GM12878 (cell line): Measurements from ENCODE around the gene C22orf15. TPM values are rescaled to one million over a fixed set of nuclear protein-coding genes. Genes with fewer than 3 reads are reported as not detected.

ENCODE experiments used
- BACH1 ChIP-seq: fragments of 450-650 bp; IDR thresholded peaks from 2 replicates; pipeline ENCODE4 v1.6.1; 2017; ENCODE audit warnings: mild to moderate bottlenecking, borderline replicate concordance
- CHD4 ChIP-seq: fragments of 200-600 bp; sonication (generic); IDR thresholded peaks from 2 replicates; pipeline ENCODE4 v1.6.1; 2016; ENCODE audit warnings: mild to moderate bottlenecking
- DPF2 ChIP-seq: fragments of 450-650 bp; IDR thresholded peaks from 2 replicates; pipeline ENCODE4 v1.6.1; 2017; ENCODE audit warnings: mild to moderate bottlenecking
- GATAD2B ChIP-seq: fragments of 450-650 bp; conservative IDR thresholded peaks from 2 replicates; pipeline ENCODE4 v1.6.1; 2017; ENCODE audit warnings: low read depth, mild to moderate bottlenecking, moderate library complexity
- KDM1A ChIP-seq: fragments of 200-600 bp; sonication (generic); IDR thresholded peaks from 2 replicates; pipeline ENCODE4 v1.6.1; 2016; ENCODE audit warnings: borderline replicate concordance
- PAX5 ChIP-seq: IDR thresholded peaks from 2 replicates; pipeline ENCODE4 v1.6.1; 2011; ENCODE audit warnings: low read depth, low read length, borderline replicate concordance
- RCOR1 ChIP-seq: conservative IDR thresholded peaks from 2 replicates; pipeline ENCODE4 v1.6.1; 2012; ENCODE audit warnings: low read depth, low read length, improper control_type of control experiment
- RFX5 ChIP-seq: IDR thresholded peaks from 2 replicates; pipeline ENCODE4 v1.6.1; 2011; ENCODE audit warnings: low read depth, low read length, improper control_type of control experiment
- SMAD1 ChIP-seq: fragments of 450-650 bp; IDR thresholded peaks from 2 replicates; pipeline ENCODE4 v1.6.1; 2018; ENCODE audit warnings: mild to moderate bottlenecking, low read depth; ENCODE audit not compliant: partially characterized antibody
- SPI1 ChIP-seq: IDR thresholded peaks from 2 replicates; pipeline ENCODE4 v1.6.1; 2011; ENCODE audit warnings: low read depth, mild to moderate bottlenecking, low read length, moderate library complexity, borderline replicate concordance; ENCODE audit not compliant: insufficient read depth
- TARDBP ChIP-seq: IDR thresholded peaks from 2 replicates; pipeline ENCODE4 v1.6.1; 2016; ENCODE audit warnings: borderline replicate concordance
- TCF7 ChIP-seq: IDR thresholded peaks from 2 replicates; pipeline ENCODE4 v1.6.1; 2014; ENCODE audit warnings: antibody characterized with exemption, borderline replicate concordance
- YY1 ChIP-seq: IDR thresholded peaks from 2 replicates; pipeline ENCODE4 v1.6.1; 2011; ENCODE audit warnings: low read depth, mild to moderate bottlenecking, low read length
- polyA plus RNA-seq, 11 experiments: library from polyadenylated mRNA; depleted of rRNA in 4 of 11; unstranded in 6 of 11; stranded (reverse) in 5 of 11; fragments of >200 nt; fragmentation: Nextera tagmentation in 4 of 11; fragmentation: Illumina TruSeq in 1 of 11; extraction: Ambion mirVana in 4 of 11; extraction: Trizol in 1 of 11; gene quantifications; 1 replicate in 1 of 11; 2 replicates in 10 of 11; pipeline versions ENCODE4 v1.2.1 to v1.2.3, GENCODE V29; 2011 to 2016; ENCODE audit warnings: inconsistent platforms in 2 of 11, missing spikeins in 2 of 11, low read depth in 1 of 11
- total RNA-seq, 4 experiments: library from RNA; depleted of rRNA in 3 of 4; stranded (reverse); fragments of >200 nt in 3 of 4; fragmentation: Illumina TruSeq in 1 of 4; extraction: Trizol in 1 of 4; gene quantifications; 2 replicates each; pipeline versions ENCODE4 v1.2.1 to v1.2.3, GENCODE V29; 2013 to 2021
- TF ChIP-seq, protein P1 (sequence below): fragments of 150-350 bp; IDR thresholded peaks from 2 replicates; pipeline ENCODE4 v1.6.1; 2016; ENCODE audit warnings: low read depth, low read length
- TF ChIP-seq, protein P2 (sequence below): IDR thresholded peaks from 2 replicates; pipeline ENCODE4 v1.6.1; 2011; ENCODE audit warnings: low read depth, mild to moderate bottlenecking, low read length, moderate library complexity, borderline replicate concordance; ENCODE audit errors: extremely low read depth
- TF ChIP-seq, protein P3 (sequence below): IDR thresholded peaks from 2 replicates; pipeline ENCODE4 v1.6.1; 2012; ENCODE audit warnings: low read depth, low read length, improper control_type of control experiment
- TF ChIP-seq, protein P4 (sequence below): IDR thresholded peaks from 2 replicates; pipeline ENCODE4 v1.6.1; 2012; ENCODE audit warnings: improper control_type of control experiment, low read depth, low read length; ENCODE audit not compliant: insufficient replicate concordance

Gene C22orf15
- total and polyA plus RNA-seq, 10 of the 15 experiments (the other 5 are each of a cell fraction or from before 2014, with no cell fraction given), result 0.05 to 0.47 (median 0.13) TPM; not detected in 3

DNA sequence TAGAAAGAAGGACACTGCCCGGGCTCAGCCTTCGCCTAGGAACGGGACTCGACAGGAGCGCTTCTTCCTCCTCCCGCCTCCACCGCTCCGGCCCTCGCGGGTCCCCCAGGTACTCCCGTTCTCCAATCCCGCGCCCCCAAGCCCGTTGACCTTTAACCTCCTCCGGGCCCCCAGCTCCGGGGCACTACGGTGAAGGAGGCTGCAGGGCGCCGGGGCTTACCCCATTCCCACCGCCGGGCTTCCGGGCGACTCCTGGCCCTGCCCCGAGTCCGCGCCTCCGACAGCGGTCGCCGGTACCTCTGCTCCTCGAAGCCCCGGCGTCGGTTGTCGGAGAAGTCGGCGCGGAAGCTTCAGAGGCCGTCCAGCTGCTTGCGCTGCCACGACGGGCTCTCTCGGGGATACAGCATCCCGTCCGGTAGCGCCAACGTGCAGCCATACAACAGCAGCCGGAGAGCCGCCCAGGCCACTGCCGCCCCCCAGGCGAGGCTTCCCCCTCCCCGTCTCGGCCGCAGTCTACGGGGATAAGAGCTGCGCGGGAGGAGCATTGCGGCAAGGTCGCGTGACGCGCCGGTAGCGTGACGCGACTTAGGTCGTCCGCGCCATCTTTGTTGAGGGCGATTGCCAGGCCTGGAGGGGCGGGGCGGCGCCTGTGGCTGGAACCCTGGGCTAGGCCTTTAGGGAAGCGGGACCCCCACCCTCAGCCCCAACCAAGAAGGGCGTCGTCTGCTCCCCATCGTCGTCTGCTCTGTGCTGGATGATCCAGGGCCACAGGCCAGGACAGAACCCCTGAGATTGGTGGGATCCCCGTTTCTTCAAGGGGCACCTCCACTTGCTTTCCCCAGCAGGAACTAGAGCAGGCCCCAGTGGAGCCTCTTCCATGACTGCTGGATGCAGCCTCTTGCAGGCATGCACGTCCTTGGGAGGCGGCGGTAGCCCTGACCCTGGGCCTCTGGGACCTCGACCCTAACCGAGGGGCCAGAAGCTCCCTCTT is 45.7 kb upstream of the C22orf15 start (continued):
- TF ChIP-seq, protein P1, sequence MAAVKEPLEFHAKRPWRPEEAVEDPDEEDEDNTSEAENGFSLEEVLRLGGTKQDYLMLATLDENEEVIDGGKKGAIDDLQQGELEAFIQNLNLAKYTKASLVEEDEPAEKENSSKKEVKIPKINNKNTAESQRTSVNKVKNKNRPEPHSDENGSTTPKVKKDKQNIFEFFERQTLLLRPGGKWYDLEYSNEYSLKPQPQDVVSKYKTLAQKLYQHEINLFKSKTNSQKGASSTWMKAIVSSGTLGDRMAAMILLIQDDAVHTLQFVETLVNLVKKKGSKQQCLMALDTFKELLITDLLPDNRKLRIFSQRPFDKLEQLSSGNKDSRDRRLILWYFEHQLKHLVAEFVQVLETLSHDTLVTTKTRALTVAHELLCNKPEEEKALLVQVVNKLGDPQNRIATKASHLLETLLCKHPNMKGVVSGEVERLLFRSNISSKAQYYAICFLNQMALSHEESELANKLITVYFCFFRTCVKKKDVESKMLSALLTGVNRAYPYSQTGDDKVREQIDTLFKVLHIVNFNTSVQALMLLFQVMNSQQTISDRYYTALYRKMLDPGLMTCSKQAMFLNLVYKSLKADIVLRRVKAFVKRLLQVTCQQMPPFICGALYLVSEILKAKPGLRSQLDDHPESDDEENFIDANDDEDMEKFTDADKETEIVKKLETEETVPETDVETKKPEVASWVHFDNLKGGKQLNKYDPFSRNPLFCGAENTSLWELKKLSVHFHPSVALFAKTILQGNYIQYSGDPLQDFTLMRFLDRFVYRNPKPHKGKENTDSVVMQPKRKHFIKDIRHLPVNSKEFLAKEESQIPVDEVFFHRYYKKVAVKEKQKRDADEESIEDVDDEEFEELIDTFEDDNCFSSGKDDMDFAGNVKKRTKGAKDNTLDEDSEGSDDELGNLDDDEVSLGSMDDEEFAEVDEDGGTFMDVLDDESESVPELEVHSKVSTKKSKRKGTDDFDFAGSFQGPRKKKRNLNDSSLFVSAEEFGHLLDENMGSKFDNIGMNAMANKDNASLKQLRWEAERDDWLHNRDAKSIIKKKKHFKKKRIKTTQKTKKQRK, result no peak
- TF ChIP-seq YY1 (peak; percentile 100), GATAD2B (peak; percentile 86), TCF7 (no peak), PAX5 (peak; percentile 35; the same call in 1 of the 2 replicates), RCOR1 (no peak), RFX5 (no peak), TARDBP (peak; percentile 93), SMAD1 (no peak), SPI1 (0 out of 2 replicates have a peak, but pooled peaks have one; percentile 25), KDM1A (no peak), BACH1 (peak; percentile 79), CHD4 (no peak), DPF2 (peak; percentile 85; the same call in 1 of the 2 replicates)
- TF ChIP-seq, protein P2, sequence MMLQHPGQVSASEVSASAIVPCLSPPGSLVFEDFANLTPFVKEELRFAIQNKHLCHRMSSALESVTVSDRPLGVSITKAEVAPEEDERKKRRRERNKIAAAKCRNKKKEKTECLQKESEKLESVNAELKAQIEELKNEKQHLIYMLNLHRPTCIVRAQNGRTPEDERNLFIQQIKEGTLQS, result peak; percentile 77; the same call in 1 of the 2 replicates
- TF ChIP-seq, protein P3, sequence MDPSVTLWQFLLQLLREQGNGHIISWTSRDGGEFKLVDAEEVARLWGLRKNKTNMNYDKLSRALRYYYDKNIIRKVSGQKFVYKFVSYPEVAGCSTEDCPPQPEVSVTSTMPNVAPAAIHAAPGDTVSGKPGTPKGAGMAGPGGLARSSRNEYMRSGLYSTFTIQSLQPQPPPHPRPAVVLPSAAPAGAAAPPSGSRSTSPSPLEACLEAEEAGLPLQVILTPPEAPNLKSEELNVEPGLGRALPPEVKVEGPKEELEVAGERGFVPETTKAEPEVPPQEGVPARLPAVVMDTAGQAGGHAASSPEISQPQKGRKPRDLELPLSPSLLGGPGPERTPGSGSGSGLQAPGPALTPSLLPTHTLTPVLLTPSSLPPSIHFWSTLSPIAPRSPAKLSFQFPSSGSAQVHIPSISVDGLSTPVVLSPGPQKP, result peak; percentile 32; the same call in 1 of the 2 replicates
- TF ChIP-seq, protein P4, sequence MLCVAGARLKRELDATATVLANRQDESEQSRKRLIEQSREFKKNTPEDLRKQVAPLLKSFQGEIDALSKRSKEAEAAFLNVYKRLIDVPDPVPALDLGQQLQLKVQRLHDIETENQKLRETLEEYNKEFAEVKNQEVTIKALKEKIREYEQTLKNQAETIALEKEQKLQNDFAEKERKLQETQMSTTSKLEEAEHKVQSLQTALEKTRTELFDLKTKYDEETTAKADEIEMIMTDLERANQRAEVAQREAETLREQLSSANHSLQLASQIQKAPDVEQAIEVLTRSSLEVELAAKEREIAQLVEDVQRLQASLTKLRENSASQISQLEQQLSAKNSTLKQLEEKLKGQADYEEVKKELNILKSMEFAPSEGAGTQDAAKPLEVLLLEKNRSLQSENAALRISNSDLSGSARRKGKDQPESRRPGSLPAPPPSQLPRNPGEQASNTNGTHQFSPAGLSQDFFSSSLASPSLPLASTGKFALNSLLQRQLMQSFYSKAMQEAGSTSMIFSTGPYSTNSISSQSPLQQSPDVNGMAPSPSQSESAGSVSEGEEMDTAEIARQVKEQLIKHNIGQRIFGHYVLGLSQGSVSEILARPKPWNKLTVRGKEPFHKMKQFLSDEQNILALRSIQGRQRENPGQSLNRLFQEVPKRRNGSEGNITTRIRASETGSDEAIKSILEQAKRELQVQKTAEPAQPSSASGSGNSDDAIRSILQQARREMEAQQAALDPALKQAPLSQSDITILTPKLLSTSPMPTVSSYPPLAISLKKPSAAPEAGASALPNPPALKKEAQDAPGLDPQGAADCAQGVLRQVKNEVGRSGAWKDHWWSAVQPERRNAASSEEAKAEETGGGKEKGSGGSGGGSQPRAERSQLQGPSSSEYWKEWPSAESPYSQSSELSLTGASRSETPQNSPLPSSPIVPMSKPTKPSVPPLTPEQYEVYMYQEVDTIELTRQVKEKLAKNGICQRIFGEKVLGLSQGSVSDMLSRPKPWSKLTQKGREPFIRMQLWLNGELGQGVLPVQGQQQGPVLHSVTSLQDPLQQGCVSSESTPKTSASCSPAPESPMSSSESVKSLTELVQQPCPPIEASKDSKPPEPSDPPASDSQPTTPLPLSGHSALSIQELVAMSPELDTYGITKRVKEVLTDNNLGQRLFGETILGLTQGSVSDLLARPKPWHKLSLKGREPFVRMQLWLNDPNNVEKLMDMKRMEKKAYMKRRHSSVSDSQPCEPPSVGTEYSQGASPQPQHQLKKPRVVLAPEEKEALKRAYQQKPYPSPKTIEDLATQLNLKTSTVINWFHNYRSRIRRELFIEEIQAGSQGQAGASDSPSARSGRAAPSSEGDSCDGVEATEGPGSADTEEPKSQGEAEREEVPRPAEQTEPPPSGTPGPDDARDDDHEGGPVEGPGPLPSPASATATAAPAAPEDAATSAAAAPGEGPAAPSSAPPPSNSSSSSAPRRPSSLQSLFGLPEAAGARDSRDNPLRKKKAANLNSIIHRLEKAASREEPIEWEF, result no peak
